Heart left ventricle (tissue), 16 donors: ENCODE data around the gene IGFBP7. TPM values are rescaled to one million over a fixed set of nuclear protein-coding genes. Genes with fewer than 3 reads are reported as not detected.

Source experiments
- ATAC-seq, 4 donors: fragments of 200-7000 bp; cut with Tn5 transposase; one replicate each; pipeline ENCODE4 v1.9.1; 2020 to 2022; ENCODE audit warnings: moderate library complexity in 4 of 4, mild to moderate bottlenecking in 3 of 4, moderate number of reproducible peaks in 1 of 4
- DNase-seq, 5 donors: peaks; one replicate each; pipeline ENCODE4 v3.0.0-alpha.2; 2020
- H3K27ac ChIP-seq, 12 donors: fragments of 200-600 bp; sonication (generic) in 4 of 12; one replicate each; pipeline versions ENCODE4 v1.5.0 to v1.8.0; 2016 to 2022; ENCODE audit warnings: mild to moderate bottlenecking in 2 of 12
- H3K27me3 ChIP-seq, 9 donors: fragments of 200-600 bp; sonication (generic) in 2 of 9; one replicate each; pipeline versions ENCODE4 v1.5.1 to v1.8.0; 2016 to 2022; ENCODE audit warnings: mild to moderate bottlenecking in 3 of 9
- H3K36me3 ChIP-seq, 9 donors: fragments of 200-600 bp; sonication (generic) in 2 of 9; one replicate each; pipeline versions ENCODE4 v1.5.0 to v1.8.0; 2018 to 2022; ENCODE audit warnings: mild to moderate bottlenecking in 2 of 9
- H3K4me1 ChIP-seq, 12 donors: fragments of 200-600 bp; sonication (generic) in 4 of 12; one replicate each; pipeline versions ENCODE4 v1.5.0 to v1.8.0; 2016 to 2022; ENCODE audit warnings: mild to moderate bottlenecking in 3 of 12
- H3K4me3 ChIP-seq, 12 donors: fragments of 200-600 bp; sonication (generic) in 4 of 12; one replicate each; pipeline versions ENCODE4 v1.5.0 to v1.8.0; 2017 to 2022; ENCODE audit warnings: mild to moderate bottlenecking in 9 of 12, moderate library complexity in 4 of 12
- H3K9me3 ChIP-seq, 12 donors: fragments of 200-600 bp; sonication (generic) in 4 of 12; one replicate each; pipeline versions ENCODE4 v1.5.0 to v1.8.0; 2016 to 2022; ENCODE audit warnings: mild to moderate bottlenecking in 1 of 12
- POLR2A ChIP-seq, 2 donors: fragments of 450-650 bp; IDR thresholded peaks; one replicate each; pipeline ENCODE4 v1.6.1; 2017; ENCODE audit warnings: antibody characterized with exemption in 2 of 2, mild to moderate bottlenecking in 2 of 2, moderate library complexity in 2 of 2
- WGBS, 4 donors: extraction: QIAGEN DNeasy Blood & Tissue Kit in 2 of 4; methylation state at CpG; one replicate each; pipeline versions ENCODE4 v1.1.5 to v1.1.7; 2013 to 2018; 5-methylcytosine and 5-hydroxymethylcytosine counted together
- intact Hi-C, 10 donors: fragments of 100-400 bp; cut with DNase I; formaldehyde crosslinking; loops; one replicate each; pipeline versions ENCODE4 v1.11.1 to v1.14.2; 2022
- polyA plus RNA-seq, 2 donors: library from polyadenylated mRNA; stranded (reverse); fragments of 200-250 nt; gene quantifications; one replicate each; pipeline ENCODE4 v1.2.3, GENCODE V29; 2013
- total RNA-seq, 9 donors: library from RNA; depleted of rRNA in 2 of 9; stranded (reverse); fragments of >200 nt in 2 of 9; fragmentation: NEBNext Ultra II Directional in 3 of 9; extraction: Animal tissue kit (Norgen Biotek cat#: 25700) in 3 of 9; gene quantifications; one replicate each; pipeline versions ENCODE4 v1.1.0 to v1.2.4, GENCODE V29; 2016 to 2023
- TF ChIP-seq, protein P1 (sequence below), 12 donors: fragments of 200-600 bp; sonication (generic) in 4 of 12; IDR thresholded peaks; one replicate each; pipeline versions ENCODE4 v1.5.0 to v1.8.0; 2018 to 2022; ENCODE audit warnings: antibody characterized with exemption in 12 of 12, mild to moderate bottlenecking in 5 of 12
- donor health status: ischemic (EF 13 %, LVEDD 7.1; RV severe dilation, severe dysfunction).
- donor health status: healthy with polysubstance abuse.
- donor health status: DM: no; HTN: yes; CAD: no.
- donor health status: DM: no; HTN: no; CAD: no.
- donor health status: ischemic (EF 25% LVEDD 6.9; RV normal size, moderate dysfunction).
- donor health status: ischemic (EF 25% LVEDD 5.7; RV mildly dilated, moderate dysfunction).
- donor health status: healthy.
- donor health status: DM: yes; HTN: yes; CAD: no.
- donor health status: ischemic (EF 35%, LVEDD 5.7; RV mildly dilated, moderate dysfunction).
- donor health status: nonischemic (EF 11% LVEDD 7.7; RV severe dilation, severe dysfunction).
- donor health status: DM: yes; HTN: yes; CAD: no.
- donor health status: PGD.
- donor health status: ischemic (EF 29% LVEDD 5.4; RV normal size, mild dysfunction).
- donor health status: nonischemic (EF 23%, LVEDD 6.1; RV moderate dilation, normal function).

IGFBP7 gene
- total and polyA plus RNA-seq, 11 donors: 458 to 1,088 (median 585) TPM

GRCh38 chr4:57117491-57117890 lies 7.3 kb upstream of the IGFBP7 start:
- peaks cover 0 to 4% (median 0%) of the 10 kb centered on the region in 12 donors for H3K9me3 ChIP-seq
- intact Hi-C loops: loop anchor here in 1 of 10 donors (5.0 kb wide), 1 partner anchor 40 kb away; no protein-coding TSS in a partner anchor
- WGBS, 4 donors: 85 to 94% (median 89%) methylated on average over 2 of the region's 2 CpGs
- no peaks in the 10 kb centered on the region for H3K36me3 ChIP-seq
- DNase-seq (no peak), ATAC-seq (no peak)
- no peaks in the 10 kb centered on the region for H3K27me3 ChIP-seq
- peaks cover 0 to 41% (median 19%) of the 10 kb centered on the region in 12 donors for H3K4me1 ChIP-seq
- peak overlapping the region in 5 of 12 donors; percentile 85 to 94 (median 87) for H3K27ac ChIP-seq
- TF ChIP-seq POLR2A (IDR thresholded peaks at IDR 0.05): no peak
- TF ChIP-seq, protein P1, sequence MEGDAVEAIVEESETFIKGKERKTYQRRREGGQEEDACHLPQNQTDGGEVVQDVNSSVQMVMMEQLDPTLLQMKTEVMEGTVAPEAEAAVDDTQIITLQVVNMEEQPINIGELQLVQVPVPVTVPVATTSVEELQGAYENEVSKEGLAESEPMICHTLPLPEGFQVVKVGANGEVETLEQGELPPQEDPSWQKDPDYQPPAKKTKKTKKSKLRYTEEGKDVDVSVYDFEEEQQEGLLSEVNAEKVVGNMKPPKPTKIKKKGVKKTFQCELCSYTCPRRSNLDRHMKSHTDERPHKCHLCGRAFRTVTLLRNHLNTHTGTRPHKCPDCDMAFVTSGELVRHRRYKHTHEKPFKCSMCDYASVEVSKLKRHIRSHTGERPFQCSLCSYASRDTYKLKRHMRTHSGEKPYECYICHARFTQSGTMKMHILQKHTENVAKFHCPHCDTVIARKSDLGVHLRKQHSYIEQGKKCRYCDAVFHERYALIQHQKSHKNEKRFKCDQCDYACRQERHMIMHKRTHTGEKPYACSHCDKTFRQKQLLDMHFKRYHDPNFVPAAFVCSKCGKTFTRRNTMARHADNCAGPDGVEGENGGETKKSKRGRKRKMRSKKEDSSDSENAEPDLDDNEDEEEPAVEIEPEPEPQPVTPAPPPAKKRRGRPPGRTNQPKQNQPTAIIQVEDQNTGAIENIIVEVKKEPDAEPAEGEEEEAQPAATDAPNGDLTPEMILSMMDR (IDR thresholded peaks at IDR 0.05): no peak
- H3K4me3 ChIP-seq: no peak overlapping the region

- DNase-seq (no peak), ATAC-seq (no peak)
- 55 to 78% (median 68%) methylated on average over 3 of the region's 3 CpGs for WGBS, 4 donors
- H3K4me1 ChIP-seq: peaks cover 0 to 52% (median 27%) of the 10 kb centered on the region in 12 donors
- H3K27me3 ChIP-seq: no peaks in the 10 kb centered on the region
- no peak for TF ChIP-seq POLR2A (IDR thresholded peaks at IDR 0.05)
- TF ChIP-seq, protein P1 (IDR thresholded peaks at IDR 0.05): no peak
- no peaks in the 10 kb centered on the region for H3K36me3 ChIP-seq
- H3K27ac ChIP-seq: no peak overlapping the region
- no peaks in the 10 kb centered on the region for H3K9me3 ChIP-seq
- intact Hi-C loops: loop anchor here in 1 of 10 donors (5.0 kb wide), 1 partner anchor 41 kb away; no protein-coding TSS in a partner anchor
- H3K4me3 ChIP-seq: no peak overlapping the region
Measured at GRCh38 chr4:57116245-57116644, 6.1 kb upstream of the IGFBP7 start.

- Histone ChIP-seq H3K9me3 (no peaks in the 10 kb centered on the region), H3K36me3 (no peaks in the 10 kb centered on the region), H3K27me3 (no peaks in the 10 kb centered on the region), H3K4me1 (peaks cover 0 to 57% (median 31%) of the 10 kb centered on the region in 12 donors), H3K4me3 (no peak overlapping the region), H3K27ac (no peak overlapping the region)
- no peak for DNase-seq
- no peak for ATAC-seq
- intact Hi-C loops: loop anchor here in 8 of 10 donors (5.0 kb wide), 5 partner anchors 42 to 138 kb away; partner anchors contain the start of genes NOA1 (in 1 of the 8) and POLR2B (in 1 of the 8)
- no peak for TF ChIP-seq POLR2A (IDR thresholded peaks at IDR 0.05)
- TF ChIP-seq, protein P1 (IDR thresholded peaks at IDR 0.05): no peak
Measured at GRCh38 chr4:57114973-57115372, 4.8 kb upstream of the IGFBP7 start.

- no peak for ATAC-seq
- Histone ChIP-seq H3K36me3 (no peaks in the 10 kb centered on the region), H3K27me3 (no peaks in the 10 kb centered on the region), H3K9me3 (no peaks in the 10 kb centered on the region), H3K4me1 (peaks cover 0 to 49% (median 23%) of the 10 kb centered on the region in 12 donors), H3K27ac (no peak overlapping the region), H3K4me3 (no peak overlapping the region)
- intact Hi-C loops: loop anchor here in 8 of 10 donors (5.0 kb wide), 4 partner anchors 48 to 137 kb away; partner anchors contain the start of genes NOA1 (in 1 of the 8) and POLR2B (in 1 of the 8)
- WGBS, 4 donors: 83 to 89% (median 84%) methylated on average over 6 of the region's 6 CpGs
- no peak for DNase-seq
- TF ChIP-seq, protein P1 (IDR thresholded peaks at IDR 0.05): no peak
- no peak for TF ChIP-seq POLR2A (IDR thresholded peaks at IDR 0.05)
Measured at GRCh38 chr4:57113870-57114269, 3.7 kb upstream of the IGFBP7 start.
